PFSK-1 (cell line): ENCODE data around the gene TBC1D7.

ENCODE experiments used
- POLR2AphosphoS5 ChIP-seq: IDR thresholded peaks from 2 replicates; pipeline ENCODE4 v1.6.1; 2012; ENCODE audit warnings: low read depth, mild to moderate bottlenecking, control low read depth, low read length, moderate library complexity
- TAF1 ChIP-seq: IDR thresholded peaks from 2 replicates; pipeline ENCODE4 v1.6.1; 2012; ENCODE audit warnings: low read length, control low read depth, borderline replicate concordance; ENCODE audit not compliant: insufficient read depth

- no peak for TF ChIP-seq TAF1
- no peak for TF ChIP-seq POLR2AphosphoS5
Observed at GRCh38 chr6:13302751-13303667, 25.3 kb downstream of the TBC1D7 start.
